ENCODE measurements around the gene FNDC4. TPM values are rescaled to one million over a fixed set of nuclear protein-coding genes. Genes with fewer than 3 reads are reported as not detected.

The FNDC4 gene
- total and polyA plus RNA-seq, 2 of the 8 experiments (the other 6 are each of a cell fraction or from before 2014, with no cell fraction given), result 14.1 to 14.7 TPM

DNA sequence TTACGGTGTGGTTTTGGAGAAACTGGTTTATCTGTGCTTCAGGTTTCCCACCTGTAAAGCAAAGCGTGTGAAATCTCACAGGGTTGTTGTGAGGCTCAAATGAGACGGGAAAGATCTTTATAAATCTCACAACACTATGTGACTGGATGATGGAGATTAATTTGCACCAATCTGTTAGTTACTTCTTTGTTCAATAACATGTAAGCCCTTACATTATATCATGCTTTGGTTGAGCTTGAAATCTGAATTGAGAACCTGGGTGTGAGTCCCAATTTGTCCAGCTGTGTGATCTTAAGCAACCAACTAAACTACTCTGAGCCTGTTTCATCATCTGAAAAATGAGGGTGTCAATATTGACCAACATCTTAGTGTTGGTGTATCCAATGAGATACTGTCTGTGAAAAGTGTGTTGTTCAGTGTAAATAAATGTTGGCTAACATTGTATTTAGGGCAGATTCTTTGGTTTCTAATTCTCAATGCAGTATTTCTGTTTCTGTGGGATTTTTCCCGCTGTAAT lies 898 bp upstream of the FNDC4 start (continued):
- TF ChIP-seq, protein P1, sequence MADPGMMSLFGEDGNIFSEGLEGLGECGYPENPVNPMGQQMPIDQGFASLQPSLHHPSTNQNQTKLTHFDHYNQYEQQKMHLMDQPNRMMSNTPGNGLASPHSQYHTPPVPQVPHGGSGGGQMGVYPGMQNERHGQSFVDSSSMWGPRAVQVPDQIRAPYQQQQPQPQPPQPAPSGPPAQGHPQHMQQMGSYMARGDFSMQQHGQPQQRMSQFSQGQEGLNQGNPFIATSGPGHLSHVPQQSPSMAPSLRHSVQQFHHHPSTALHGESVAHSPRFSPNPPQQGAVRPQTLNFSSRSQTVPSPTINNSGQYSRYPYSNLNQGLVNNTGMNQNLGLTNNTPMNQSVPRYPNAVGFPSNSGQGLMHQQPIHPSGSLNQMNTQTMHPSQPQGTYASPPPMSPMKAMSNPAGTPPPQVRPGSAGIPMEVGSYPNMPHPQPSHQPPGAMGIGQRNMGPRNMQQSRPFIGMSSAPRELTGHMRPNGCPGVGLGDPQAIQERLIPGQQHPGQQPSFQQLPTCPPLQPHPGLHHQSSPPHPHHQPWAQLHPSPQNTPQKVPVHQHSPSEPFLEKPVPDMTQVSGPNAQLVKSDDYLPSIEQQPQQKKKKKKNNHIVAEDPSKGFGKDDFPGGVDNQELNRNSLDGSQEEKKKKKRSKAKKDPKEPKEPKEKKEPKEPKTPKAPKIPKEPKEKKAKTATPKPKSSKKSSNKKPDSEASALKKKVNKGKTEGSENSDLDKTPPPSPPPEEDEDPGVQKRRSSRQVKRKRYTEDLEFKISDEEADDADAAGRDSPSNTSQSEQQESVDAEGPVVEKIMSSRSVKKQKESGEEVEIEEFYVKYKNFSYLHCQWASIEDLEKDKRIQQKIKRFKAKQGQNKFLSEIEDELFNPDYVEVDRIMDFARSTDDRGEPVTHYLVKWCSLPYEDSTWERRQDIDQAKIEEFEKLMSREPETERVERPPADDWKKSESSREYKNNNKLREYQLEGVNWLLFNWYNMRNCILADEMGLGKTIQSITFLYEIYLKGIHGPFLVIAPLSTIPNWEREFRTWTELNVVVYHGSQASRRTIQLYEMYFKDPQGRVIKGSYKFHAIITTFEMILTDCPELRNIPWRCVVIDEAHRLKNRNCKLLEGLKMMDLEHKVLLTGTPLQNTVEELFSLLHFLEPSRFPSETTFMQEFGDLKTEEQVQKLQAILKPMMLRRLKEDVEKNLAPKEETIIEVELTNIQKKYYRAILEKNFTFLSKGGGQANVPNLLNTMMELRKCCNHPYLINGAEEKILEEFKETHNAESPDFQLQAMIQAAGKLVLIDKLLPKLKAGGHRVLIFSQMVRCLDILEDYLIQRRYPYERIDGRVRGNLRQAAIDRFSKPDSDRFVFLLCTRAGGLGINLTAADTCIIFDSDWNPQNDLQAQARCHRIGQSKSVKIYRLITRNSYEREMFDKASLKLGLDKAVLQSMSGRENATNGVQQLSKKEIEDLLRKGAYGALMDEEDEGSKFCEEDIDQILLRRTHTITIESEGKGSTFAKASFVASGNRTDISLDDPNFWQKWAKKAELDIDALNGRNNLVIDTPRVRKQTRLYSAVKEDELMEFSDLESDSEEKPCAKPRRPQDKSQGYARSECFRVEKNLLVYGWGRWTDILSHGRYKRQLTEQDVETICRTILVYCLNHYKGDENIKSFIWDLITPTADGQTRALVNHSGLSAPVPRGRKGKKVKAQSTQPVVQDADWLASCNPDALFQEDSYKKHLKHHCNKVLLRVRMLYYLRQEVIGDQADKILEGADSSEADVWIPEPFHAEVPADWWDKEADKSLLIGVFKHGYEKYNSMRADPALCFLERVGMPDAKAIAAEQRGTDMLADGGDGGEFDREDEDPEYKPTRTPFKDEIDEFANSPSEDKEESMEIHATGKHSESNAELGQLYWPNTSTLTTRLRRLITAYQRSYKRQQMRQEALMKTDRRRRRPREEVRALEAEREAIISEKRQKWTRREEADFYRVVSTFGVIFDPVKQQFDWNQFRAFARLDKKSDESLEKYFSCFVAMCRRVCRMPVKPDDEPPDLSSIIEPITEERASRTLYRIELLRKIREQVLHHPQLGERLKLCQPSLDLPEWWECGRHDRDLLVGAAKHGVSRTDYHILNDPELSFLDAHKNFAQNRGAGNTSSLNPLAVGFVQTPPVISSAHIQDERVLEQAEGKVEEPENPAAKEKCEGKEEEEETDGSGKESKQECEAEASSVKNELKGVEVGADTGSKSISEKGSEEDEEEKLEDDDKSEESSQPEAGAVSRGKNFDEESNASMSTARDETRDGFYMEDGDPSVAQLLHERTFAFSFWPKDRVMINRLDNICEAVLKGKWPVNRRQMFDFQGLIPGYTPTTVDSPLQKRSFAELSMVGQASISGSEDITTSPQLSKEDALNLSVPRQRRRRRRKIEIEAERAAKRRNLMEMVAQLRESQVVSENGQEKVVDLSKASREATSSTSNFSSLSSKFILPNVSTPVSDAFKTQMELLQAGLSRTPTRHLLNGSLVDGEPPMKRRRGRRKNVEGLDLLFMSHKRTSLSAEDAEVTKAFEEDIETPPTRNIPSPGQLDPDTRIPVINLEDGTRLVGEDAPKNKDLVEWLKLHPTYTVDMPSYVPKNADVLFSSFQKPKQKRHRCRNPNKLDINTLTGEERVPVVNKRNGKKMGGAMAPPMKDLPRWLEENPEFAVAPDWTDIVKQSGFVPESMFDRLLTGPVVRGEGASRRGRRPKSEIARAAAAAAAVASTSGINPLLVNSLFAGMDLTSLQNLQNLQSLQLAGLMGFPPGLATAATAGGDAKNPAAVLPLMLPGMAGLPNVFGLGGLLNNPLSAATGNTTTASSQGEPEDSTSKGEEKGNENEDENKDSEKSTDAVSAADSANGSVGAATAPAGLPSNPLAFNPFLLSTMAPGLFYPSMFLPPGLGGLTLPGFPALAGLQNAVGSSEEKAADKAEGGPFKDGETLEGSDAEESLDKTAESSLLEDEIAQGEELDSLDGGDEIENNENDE (IDR thresholded peaks at IDR 0.05; ENCODE audit: insufficient replicate concordance, low read length), result no peak
- TF ChIP-seq TAF1 (IDR thresholded peaks at IDR 0.05; ENCODE audit: low read depth, low read length) (no peak), KDM4A (IDR thresholded peaks at IDR 0.05; ENCODE audit: low read depth, low read length, severe bottlenecking) (no peak), TAF7 (optimal IDR thresholded peaks at IDR 0.05; ENCODE audit: borderline replicate concordance, low read depth, low read length) (no peak), GABPA (IDR thresholded peaks at IDR 0.05; ENCODE audit: borderline replicate concordance, insufficient read depth, low read length) (no peak), SAP30 (IDR thresholded peaks at IDR 0.05; ENCODE audit: insufficient read depth, insufficient replicate concordance, low read length) (no peak), SP2 (IDR thresholded peaks at IDR 0.05; ENCODE audit: low read length) (no peak)
- TF ChIP-seq, protein P2, sequence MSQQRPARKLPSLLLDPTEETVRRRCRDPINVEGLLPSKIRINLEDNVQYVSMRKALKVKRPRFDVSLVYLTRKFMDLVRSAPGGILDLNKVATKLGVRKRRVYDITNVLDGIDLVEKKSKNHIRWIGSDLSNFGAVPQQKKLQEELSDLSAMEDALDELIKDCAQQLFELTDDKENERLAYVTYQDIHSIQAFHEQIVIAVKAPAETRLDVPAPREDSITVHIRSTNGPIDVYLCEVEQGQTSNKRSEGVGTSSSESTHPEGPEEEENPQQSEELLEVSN (IDR thresholded peaks at IDR 0.05), result no peak
